ENCODE measurements around the gene PITPNC1.

- TF ChIP-seq POLR2A (IDR thresholded peaks at IDR 0.05) (no peak), CTCF (IDR thresholded peaks at IDR 0.05) (no peak)
These were observed 238.7 kb downstream of the PITPNC1 start for GRCh38 chr17:67615736-67616135.

Data from Peyer's patch (tissue), 4 donors.